Measurements from ENCODE around the gene PIH1D1.
"Not testable (repeated sequence)": the region's sequence is repeated elsewhere in the genome, so short reads cannot be mapped to it uniquely, and the experiment has no call there.

Gene PIH1D1

DNA sequence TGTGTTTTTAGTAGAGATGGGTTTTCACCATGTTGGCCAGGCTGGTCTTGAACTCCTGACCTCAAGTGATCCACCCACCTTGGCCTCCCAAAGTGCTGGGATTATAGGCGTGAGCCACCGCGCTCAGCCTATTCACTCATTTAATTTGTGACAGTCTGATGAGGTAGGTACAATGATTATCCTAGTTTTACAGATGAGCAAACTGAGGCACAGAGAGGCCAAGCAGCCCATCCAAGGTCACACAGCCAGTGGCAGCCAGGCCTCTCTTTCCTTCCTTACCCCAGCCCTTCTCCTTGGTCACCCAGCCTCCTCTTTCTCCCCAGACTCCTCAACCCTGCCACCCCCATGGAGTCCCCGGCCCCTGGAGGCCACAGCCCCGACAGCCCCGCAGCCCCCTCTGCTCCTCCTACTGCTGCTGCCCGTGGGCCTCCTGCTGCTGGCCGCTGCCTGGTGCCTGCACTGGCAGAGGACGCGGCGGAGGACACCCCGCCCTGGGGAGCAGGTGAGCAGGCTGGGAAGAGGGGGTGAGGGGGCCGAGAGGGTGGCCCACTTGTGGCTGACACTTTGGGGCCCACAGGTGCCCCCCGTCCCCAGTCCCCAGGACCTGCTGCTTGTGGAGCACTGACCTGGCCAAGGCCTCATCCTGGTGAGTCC is 28.5 kb upstream of the PIH1D1 start:
- no peak for DNase-seq

DNA sequence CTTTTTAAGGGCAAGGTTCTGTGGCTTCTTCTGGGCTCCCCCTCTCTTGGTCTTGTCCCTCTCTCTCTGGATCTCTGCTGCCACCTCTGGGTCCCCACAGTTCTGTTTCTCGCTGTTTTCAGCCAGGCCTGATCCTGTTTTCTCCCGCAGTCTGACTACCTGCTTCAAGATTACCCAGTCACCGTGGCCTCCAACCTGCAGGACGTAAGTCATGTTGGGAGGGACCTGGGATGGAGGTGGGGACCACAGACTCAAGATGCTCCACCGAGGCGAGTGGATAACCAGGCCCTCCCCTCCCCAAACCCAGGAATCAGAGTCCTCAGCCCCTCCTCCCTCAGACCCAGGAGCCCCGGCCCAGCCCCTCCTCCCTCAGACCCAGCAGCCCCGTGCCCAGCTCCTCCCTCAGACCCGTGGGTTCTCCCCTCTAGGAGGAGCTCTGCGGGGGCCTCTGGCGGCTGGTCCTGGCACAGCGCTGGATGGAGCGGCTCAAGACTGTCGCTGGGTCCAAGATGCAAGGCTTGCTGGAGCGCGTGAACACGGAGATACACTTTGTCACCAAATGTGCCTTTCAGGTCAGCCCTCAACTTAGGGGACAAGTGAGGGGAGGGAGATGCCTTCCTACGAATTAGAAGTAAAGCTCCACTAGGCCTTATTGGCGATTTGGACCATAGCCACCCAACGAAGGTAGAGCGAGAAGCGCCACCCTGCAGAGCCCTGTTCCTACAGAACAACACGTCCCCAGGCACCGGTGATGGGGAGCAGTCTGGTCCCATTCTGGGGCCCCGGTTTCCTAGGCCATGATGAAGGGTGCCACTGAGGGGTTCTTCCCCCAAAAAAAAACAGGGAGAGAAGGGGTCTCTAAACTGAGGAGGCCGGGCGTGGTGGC is 24.6 kb upstream of the PIH1D1 start:
- DNase-seq: no peak

DNA sequence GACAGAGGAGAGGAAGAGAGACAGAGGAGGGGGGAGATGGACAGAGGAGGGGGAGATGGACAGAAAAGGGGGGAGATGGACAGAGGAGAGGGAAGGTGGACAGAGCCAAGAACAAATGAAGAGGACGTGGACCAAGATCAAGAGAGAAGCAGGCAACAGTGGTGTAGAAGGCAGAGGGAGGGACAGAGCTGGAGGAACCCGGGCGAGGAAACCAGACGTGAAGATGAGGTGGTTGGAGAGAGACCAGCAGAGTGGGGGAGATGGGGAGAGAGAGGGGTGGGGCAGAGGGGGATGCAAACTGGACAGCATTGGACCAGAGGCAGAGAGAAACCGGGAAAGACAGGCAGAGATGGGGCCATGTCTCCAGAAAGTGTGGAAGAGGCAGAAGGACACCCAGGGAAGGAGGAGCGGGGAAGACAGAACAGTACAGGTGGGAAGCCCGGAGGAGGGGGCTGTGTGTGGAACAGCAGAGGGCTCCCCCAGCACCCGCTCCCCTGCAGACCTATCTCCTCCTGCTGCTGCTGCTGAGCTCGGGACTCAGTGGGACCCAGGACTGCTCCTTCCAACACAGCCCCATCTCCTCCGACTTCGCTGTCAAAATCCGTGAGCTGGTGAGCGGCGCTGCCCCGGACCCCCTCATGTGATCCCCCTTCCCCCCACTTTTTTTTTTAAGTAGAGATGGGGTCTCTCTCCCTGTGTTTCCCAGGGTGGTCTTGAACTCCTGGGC is 23.7 kb upstream of the PIH1D1 start:
- DNase-seq: no peak

DNA sequence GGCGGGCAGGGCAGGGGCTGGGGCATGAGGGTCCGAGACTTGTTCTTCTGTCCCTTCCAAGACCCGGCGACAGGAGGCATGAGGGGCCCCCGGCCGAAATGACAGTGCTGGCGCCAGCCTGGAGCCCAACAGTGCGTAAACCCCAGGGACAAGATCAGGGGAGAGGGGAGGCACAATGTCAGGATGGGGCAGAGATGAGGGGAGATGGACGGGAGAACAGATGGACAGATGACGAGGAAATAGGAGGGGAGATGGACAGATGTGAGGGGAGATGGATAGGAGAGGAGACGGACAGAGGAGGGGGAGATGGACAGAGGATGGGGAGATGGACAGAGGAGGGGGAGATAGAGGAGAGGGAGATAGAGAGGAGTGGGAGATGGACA is 22.9 kb upstream of the PIH1D1 start:
- DNase-seq: no peak

DNA sequence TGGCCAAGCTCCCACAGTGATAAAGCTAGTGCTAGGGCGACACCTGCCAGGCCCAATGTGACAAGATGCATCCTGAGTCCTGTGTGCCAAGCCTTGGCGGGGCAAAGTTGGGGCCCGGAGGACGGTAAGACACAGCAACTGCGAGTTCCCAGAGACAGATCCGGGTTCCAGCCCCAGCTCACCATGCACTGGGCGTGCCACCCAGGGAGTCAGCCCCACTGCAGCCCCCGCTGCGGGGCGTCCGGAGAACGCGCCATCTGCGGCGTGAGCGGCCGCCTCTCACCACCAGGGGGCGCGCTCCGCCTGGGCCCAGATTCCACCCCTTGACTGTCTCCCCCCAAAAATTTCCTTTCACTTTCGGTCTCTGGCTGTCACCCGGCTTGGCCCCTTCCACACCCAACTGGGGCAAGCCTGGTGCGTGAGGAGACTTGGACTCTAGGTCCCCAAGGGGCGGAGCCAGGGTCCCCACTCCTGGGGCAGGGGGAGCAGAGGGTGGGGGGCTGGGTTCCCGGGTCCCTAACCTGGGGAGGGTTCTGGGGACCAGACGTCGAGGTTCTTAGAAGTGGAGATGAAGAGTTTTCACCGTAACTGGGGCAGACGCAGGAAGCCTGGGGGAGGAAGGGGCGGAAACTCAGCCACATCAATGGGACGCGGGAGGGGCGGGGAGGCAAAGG is 22.4 kb upstream of the PIH1D1 start, which contains the start of gene FLT3LG:
Gene FLT3LG (plus strand): TSS at position 348 of the 674 bp plus-strand sequence. CDS start 425 bp downstream, outside the sequence.
- DNase-seq: no peak

DNA sequence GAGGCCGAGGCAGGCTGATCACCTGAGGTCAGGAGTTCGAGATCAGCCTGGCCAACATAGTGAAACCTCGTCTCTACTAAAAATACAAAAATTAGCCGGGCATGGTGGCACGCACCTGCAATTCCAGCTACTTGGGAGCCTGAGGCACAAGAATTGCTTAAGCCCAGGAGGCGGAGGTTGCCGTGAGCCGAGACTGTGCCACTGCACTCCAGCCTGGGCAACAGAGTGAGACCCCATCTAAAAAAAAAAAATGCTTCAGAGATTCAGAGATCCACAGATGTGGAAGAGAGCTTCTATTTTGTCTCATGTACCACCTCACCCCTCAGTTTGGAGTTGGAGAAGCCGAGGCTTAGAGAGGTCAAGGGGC is 21.9 kb upstream of the PIH1D1 start:
- not testable (repeated sequence) for DNase-seq

DNA sequence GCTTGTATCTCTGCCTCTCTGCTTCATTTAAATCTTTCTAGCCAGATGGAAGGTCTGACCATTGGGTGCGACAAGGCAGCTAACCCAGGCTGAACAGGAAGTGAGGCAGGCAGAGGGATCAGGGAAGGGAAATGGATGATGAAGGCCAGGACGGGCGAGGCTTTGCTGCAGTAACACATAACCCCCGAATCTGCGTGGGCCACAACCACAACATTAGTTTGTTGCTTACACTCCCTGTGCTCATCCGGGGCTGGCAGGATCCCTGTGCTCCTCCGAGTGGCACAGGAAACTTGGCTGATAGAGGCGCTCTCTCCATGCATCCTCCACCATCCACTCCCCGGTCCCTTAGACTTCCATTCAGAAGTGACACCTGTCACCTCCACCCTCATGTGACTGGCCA is 21.3 kb upstream of the PIH1D1 start:
- no peak for DNase-seq

DNA sequence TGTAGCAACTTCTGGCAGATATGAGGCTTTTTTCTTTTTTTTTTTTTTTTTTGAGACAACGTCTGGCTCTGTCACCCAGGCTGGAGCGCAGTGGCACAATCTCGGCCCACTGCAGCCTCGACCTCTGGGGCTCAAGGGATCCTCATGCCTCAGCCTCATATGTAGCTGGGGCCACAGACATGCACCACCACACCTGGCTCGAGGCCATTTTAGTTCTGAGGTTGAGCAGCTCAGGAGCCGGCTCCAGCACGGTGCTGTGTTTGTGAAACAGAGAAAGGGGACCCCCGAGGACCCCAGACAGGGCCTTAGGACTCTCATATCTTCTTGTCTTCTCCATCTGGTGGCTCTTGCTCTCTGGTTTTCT is 19.0 kb upstream of the PIH1D1 start:
- no peak for DNase-seq

DNA sequence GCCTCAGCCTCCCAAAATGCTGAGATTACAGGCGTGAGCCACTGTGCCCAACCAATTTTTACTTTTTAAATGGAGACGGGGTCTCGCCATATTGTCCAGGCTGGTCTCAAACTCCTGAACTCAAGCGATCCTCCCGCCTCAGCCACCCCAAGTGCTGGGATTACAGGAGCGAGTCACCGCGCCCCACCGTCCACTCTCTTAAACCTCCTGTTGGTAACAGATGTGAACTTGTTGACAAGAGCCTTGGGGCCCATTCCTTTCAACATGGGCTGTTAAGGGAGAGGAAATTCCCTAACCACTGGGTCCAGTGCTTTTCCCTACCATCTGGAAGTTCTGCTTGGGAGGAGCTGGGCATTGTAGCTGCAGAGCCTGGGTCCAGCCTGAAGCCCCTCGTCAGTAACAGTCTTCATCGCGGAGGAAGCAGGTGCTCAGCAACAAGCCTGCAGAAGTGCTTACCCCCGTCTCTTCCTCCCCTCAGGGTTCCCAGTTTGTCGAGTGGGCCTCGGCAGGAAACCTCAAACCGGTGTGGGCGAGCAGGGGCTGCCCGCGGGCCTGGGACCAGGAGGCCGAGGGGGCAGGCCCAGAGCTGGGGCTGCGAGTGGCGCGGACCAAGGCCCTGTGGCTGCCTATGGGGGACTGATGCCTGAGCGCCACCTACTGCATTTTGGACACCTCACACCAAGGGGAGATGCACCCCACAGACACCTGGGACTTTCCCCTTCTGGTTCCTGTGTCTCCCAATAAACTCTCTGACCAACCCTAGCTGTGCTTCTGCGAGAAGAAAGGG is 18.4 kb upstream of the PIH1D1 start:
- DNase-seq: no peak

DNA sequence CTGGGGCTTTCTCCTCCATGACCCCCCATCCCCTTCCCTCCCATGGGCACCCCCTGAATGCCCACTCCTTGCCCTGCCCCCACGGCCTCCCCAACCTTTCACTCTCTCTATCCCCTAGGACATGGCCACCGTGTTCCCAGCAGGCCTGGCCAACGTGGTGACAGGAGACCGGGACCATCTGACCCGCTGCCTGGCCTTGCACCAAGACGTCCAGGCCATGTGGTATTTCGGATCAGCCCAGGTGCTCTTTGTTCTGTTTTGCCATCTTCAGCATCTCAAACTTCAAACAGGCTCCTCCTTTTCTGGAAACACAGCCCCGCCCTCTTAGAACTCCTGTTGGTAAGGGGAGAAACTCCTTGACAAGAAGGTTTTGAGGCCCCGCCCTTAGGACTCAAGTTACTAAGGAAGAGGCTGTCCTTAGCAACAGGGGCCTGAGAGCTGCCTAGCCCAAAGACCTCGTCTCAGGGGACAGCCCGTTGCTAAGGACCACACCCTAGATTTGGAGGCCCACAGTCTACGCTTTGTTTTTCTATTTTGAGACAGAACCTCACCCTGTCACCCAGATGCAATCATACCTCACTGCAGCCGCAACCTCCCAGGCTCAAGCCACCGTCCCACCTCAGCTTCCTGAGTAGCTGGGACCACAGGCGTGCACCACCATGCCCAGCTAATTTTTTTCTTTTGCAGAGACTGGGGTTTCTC is 17.3 kb upstream of the PIH1D1 start:
- no peak for DNase-seq

DNA sequence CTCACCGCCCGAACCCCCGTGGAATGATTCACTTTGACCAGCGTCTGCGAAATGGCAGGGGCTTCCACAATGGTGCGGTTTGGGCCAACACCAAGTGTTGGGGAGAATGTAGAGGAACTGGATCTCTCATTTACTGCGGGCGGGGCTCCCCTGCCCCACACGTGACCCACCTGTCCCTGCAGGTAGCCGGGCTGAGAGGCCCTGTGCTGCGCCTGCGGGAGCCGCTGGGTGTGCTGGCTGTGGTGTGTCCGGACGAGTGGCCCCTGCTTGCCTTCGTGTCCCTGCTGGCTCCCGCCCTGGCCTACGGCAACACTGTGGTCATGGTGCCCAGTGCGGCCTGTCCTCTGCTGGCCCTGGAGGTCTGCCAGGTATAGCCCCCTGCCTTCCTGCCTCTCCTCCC is 16.6 kb upstream of the PIH1D1 start:
- no peak for DNase-seq

DNA sequence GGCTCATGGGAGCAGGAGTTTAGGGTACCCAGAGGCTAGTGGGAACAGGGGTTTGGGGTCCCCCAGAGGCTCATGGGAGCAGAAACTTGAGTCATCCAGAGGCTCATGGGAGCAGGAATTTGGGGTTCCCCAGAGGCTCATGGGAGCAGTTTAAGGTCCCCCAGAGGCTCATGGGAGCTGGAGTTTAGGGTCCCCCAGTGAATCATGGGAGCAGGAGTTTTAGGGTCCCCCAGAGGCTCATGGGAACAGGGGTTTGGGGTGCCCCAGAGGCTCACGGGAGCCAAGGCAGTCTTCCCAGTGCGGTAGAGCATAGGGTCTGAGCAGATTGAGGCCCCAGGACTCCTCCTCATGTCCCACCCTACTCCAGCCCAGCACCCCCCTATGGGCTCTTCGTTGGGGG is 13.8 kb upstream of the PIH1D1 start:
- no peak for DNase-seq

DNA sequence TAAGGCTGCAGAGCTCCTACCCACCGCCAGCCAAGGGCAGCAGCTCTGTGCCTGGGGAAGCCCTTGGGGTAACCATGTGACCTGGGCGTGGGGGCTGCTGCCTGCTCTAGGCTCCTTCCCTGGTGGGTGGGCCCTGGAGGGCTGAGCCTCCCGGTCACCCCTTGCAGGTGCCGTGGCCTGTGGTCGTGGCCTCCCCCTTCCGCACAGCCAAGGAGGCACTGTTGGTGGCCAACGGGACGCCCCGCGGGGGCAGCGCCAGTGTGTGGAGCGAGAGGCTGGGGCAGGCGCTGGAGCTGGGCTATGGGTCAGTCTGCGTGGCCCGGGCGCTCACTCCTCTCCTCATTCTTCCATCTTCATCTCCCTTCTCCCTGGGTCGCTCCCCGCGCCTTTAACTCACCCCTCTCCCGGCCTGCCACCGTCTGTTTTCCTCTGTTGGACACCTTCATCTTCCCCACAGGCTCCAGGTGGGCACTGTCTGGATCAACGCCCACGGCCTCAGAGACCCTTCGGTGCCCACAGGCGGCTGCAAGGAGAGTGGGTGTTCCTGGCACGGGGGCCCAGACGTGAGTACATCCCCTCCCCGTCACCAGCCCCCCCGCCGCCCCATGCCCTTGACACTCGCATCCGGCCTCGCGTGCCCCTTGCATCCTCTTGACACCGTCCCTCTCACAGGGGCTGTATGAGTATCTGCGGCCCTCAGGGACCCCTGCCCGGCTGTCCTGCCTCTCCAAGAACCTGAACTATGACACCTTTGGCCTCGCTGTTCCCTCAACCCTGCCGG is 12.5 kb upstream of the PIH1D1 start:
- no peak for DNase-seq

DNA sequence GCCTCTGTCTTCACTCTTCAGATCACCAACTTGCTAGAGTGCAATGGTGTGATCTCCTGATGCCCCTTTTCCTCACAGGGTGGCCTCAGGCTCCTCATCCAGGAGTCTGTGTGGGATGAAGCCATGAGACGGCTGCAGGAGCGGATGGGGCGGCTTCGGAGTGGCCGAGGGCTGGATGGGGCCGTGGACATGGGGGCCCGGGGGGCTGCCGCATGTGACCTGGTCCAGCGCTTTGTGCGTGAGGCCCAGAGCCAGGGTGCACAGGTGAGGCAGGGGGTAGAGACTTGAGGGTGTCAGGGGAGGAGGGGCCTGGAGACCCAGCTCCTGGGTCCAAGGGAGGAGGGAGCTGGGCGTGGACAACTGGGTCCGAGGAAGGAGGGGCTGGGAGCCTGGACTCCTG is 10.9 kb upstream of the PIH1D1 start:
- no peak for DNase-seq

DNA sequence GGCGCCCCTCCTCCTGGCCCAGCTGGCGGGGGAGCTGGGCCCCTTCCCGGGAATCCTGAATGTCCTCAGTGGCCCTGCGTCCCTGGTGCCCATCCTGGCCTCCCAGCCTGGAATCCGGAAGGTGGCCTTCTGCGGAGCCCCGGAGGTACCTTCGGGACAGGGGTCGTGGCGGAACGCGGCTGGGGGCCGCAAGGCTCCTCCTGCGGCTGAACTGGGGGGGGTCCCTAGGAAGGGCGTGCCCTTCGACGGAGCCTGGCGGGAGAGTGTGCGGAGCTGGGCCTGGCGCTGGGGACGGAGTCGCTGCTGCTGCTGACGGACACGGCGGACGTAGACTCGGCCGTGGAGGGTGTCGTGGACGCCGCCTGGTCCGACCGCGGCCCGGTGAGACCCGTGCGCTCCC is 10.0 kb upstream of the PIH1D1 start:
- DNase-seq: no peak

DNA sequence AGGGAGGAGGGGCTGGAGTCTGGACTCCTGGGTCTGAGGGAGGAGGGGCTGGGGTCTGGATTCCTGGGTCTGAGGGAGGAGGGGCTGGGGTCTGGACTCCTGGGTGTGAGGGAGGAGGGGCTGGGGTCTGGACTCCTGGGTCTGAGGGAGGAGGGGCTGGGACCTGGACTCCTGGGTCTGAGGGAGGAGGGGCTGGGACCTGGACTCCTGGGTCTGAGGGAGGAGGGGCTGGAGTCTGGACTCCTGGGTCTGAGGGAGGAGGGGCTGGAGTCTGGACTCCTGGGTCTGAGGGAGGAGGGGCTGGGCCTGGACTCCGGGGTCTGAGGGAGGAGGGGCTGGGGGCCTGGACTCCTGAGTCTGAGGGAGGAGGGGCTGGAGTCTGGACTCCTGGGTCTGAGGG is 9.5 kb upstream of the PIH1D1 start:
- not testable (repeated sequence) for DNase-seq

DNA sequence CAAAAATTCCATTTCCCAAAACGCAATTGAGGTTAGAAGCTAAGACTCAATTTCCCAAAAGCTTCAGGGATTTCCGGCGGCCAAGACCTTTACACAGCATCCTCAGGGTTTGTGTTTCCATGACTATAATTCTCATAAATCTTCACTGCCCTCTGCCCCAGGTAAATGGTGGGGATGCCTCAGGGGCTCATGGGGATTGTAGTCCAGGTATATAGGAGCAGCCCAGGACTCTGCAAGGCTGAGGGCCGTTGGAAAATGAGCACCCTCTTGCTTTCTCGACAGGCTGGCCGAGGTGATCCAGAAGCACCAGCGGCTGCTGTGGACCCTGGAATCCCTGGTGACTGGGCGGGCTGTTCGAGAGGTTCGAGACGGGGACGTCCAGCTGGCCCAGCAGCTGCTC is 7.8 kb upstream of the PIH1D1 start:
- DNase-seq: no peak

DNA sequence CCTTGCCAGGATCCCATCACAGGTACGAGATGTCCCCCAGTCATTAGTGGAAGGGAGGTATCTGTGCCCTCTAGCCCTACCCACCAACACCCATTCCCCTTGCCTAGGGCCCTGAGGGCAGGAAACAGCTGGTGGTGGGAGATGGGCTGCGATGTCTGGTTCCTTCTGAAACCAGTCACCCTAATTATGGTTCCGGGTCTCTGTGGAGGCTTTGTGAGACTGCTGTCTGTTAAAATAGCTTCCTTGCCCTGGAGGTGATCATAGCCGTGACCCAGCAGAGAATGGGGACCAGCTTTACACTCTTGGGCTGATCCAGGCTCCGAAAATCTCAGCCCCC is 6.9 kb upstream of the PIH1D1 start:
- DNase-seq: no peak

DNA sequence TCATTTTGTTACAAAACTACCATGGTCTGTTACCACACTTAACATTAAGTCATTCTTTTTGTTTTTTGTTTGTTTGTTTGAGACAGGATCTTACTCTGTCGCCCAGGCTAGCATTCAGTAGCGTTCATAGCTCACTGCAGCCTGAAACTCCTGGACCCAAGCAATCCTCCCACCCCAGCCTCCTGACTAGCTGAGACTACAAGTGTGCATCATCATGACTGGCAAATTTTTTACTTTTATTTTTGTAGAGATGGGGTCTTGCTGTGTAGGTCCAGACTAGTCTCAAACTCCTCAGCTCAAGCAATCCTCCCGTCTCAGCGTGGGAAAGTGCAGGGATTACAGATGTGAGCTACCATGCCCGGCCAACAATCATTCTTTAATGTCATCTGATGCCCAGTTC is 4.7 kb upstream of the PIH1D1 start:
- no peak for DNase-seq

DNA sequence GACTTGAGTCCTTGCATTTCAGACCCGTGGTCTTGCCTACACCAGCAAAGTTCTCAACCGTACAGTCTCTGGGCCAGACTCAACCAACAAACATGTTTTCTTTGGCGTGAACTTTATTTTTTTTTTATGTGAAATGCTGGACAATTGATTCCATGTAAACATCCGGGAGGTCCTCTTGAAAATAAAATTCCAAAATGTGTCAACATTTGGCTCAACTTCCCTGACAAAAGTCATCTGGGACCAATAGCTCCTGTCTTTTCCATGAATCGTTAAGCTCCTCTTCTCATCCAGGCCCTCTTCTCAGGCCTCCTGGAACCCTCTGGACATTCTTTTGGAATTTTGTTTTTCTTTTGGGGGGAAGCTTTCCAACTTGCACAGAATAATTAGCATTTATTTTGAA is 4.2 kb upstream of the PIH1D1 start:
- DNase-seq: no peak

DNA sequence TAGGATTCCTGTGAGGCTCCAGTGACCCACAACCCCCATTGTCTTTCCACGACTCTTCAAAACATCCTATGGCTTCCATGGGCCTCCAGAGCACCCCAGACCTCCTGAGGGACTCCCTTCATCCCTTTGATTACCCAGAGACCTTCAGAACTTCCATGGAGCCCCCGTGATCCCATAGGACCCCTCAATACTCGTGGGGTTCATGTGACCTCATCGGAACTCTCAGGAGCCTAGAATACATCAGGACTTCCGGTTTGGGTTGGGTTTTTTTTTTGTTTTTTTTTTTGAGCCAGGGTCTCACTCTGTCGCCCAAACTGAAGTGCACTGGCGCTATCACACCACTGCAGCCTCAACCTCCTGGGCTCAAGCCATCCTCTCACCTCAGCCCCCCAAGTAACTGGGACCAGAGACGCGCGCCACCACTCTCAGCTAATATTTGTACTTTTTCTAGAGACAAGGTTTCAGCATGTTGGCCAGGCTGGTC is 2.2 kb upstream of the PIH1D1 start:
- DNase-seq: no peak

All from NCI-H2081 treated with DMSO at 0.1 percent for 48 hours (cell line).